ENCODE measurements around the gene GJA4.
"Not testable (repeated sequence)": the region's sequence is repeated elsewhere in the genome, so short reads cannot be mapped to it uniquely, and the experiment has no call there.

The GJA4 gene

GRCh38 chr1:34771573-34772371, 21.0 kb upstream of the GJA4 start:
- Histone ChIP-seq H3K4me2 (ENCODE audit: low read length) (no peak overlapping the region), H3K36me3 (ENCODE audit: insufficient read depth, low read length) (no peaks in the 10 kb centered on the region), H3K27ac (ENCODE audit: low read depth, low read length, poor library complexity, severe bottlenecking) (no peak overlapping the region), H3K4me3 (ENCODE audit: low read depth, low read length, poor library complexity, severe bottlenecking) (no peak overlapping the region), H3K4me1 (ENCODE audit: insufficient read depth, low read length, severe bottlenecking) (no peaks in the 10 kb centered on the region), H4K20me1 (ENCODE audit: insufficient read depth, low read length) (no peaks in the 10 kb centered on the region), H2AFZ (ENCODE audit: low read length) (no peak overlapping the region), H3K9me3 (ENCODE audit: low read length) (no peaks in the 10 kb centered on the region), H3K9ac (ENCODE audit: low read length) (no peak overlapping the region), H3F3A (ENCODE audit: insufficient read depth, low read length) (no peaks in the 10 kb centered on the region), H3K79me2 (ENCODE audit: insufficient read depth, low read length) (no peaks in the 10 kb centered on the region), H3K9me2 (ENCODE audit: low read depth, low read length) (no peaks in the 10 kb centered on the region), H3K27me3 (ENCODE audit: insufficient read depth, low read length) (no peaks in the 10 kb centered on the region)
- TF ChIP-seq CTCF (IDR thresholded peaks at IDR 0.05; ENCODE audit: low read length) = no peak
- TF ChIP-seq EZH2 (IDR thresholded peaks at IDR 0.05; ENCODE audit: borderline replicate concordance, low read length) = no peak

- H3K4me1 ChIP-seq (ENCODE audit: insufficient read depth, low read length, severe bottlenecking); H3K27me3 ChIP-seq (ENCODE audit: insufficient read depth, low read length); H3F3A ChIP-seq (ENCODE audit: insufficient read depth, low read length); H3K4me2 ChIP-seq (ENCODE audit: low read length); H4K20me1 ChIP-seq (ENCODE audit: insufficient read depth, low read length); H3K79me2 ChIP-seq (ENCODE audit: insufficient read depth, low read length); H3K9me2 ChIP-seq (ENCODE audit: low read depth, low read length); H3K36me3 ChIP-seq (ENCODE audit: insufficient read depth, low read length); H2AFZ ChIP-seq (ENCODE audit: low read length); H3K9me3 ChIP-seq (ENCODE audit: low read length); H3K27ac ChIP-seq (ENCODE audit: low read depth, low read length, poor library complexity, severe bottlenecking); H3K4me3 ChIP-seq (ENCODE audit: low read depth, low read length, poor library complexity, severe bottlenecking); H3K9ac ChIP-seq (ENCODE audit: low read length): not testable (repeated sequence)
Measured at GRCh38 chr1:34773114-34773513, 19.7 kb upstream of the GJA4 start.

- Histone ChIP-seq H2AFZ (ENCODE audit: low read length) (no peak overlapping the region), H3K4me2 (ENCODE audit: low read length) (no peak overlapping the region), H4K20me1 (ENCODE audit: insufficient read depth, low read length) (no peaks in the 10 kb centered on the region), H3K9me2 (ENCODE audit: low read depth, low read length) (no peaks in the 10 kb centered on the region), H3K9me3 (ENCODE audit: low read length) (no peaks in the 10 kb centered on the region), H3F3A (ENCODE audit: insufficient read depth, low read length) (no peaks in the 10 kb centered on the region), H3K27me3 (ENCODE audit: insufficient read depth, low read length) (no peaks in the 10 kb centered on the region; the same call in 1 of the 2 replicates), H3K36me3 (ENCODE audit: insufficient read depth, low read length) (no peaks in the 10 kb centered on the region), H3K4me1 (ENCODE audit: insufficient read depth, low read length, severe bottlenecking) (no peaks in the 10 kb centered on the region), H3K9ac (ENCODE audit: low read length) (no peak overlapping the region), H3K79me2 (ENCODE audit: insufficient read depth, low read length) (no peaks in the 10 kb centered on the region), H3K27ac (ENCODE audit: low read depth, low read length, poor library complexity, severe bottlenecking) (no peak overlapping the region), H3K4me3 (ENCODE audit: low read depth, low read length, poor library complexity, severe bottlenecking) (no peak overlapping the region)
- TF ChIP-seq CTCF (IDR thresholded peaks at IDR 0.05; ENCODE audit: low read length) = no peak
- TF ChIP-seq EZH2 (IDR thresholded peaks at IDR 0.05; ENCODE audit: borderline replicate concordance, low read length) = no peak
Measured at GRCh38 chr1:34774957-34775356, 17.8 kb upstream of the GJA4 start.

DNA sequence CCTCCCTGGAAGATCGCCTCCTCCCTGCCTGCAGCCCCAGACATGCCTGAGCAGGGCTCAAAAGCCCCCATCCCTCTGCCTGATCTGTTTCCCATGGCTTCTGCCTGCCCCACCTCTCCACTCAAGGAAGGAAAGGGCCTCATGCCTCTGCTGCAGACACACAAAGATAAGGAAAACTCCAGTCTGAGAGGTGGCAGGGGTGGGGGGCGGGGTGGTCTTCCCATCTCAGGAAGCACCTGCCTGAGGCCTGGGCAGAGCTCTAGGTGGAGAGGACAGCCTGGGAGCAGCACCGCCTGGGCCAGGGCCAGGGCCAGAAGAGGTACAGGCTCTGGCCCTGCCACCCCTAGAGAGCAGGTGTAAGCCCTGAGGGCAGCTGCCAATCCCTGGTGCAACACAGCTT, 15.9 kb upstream of the GJA4 start:
- H3K9me3 ChIP-seq (ENCODE audit: low read length) = no peaks in the 10 kb centered on the region
- no peak overlapping the region for H3K27ac ChIP-seq (ENCODE audit: low read depth, low read length, poor library complexity, severe bottlenecking)
- H2AFZ ChIP-seq (ENCODE audit: low read length) = no peak overlapping the region
- H3K27me3 ChIP-seq (ENCODE audit: insufficient read depth, low read length) = no peaks in the 10 kb centered on the region; the same call in 1 of the 2 replicates
- no peaks in the 10 kb centered on the region for H3K4me1 ChIP-seq (ENCODE audit: insufficient read depth, low read length, severe bottlenecking)
- H3K9ac ChIP-seq (ENCODE audit: low read length) = no peak overlapping the region
- H3K4me2 ChIP-seq (ENCODE audit: low read length) = no peak overlapping the region
- TF ChIP-seq CTCF (IDR thresholded peaks at IDR 0.05; ENCODE audit: low read length) = no peak
- TF ChIP-seq EZH2 (IDR thresholded peaks at IDR 0.05; ENCODE audit: borderline replicate concordance, low read length) = no peak
- H3K36me3 ChIP-seq (ENCODE audit: insufficient read depth, low read length) = no peaks in the 10 kb centered on the region
- no peaks in the 10 kb centered on the region for H3K79me2 ChIP-seq (ENCODE audit: insufficient read depth, low read length)
- H4K20me1 ChIP-seq (ENCODE audit: insufficient read depth, low read length) = no peaks in the 10 kb centered on the region
- no peak overlapping the region for H3K4me3 ChIP-seq (ENCODE audit: low read depth, low read length, poor library complexity, severe bottlenecking)
- H3K9me2 ChIP-seq (ENCODE audit: low read depth, low read length) = no peaks in the 10 kb centered on the region
- no peaks in the 10 kb centered on the region for H3F3A ChIP-seq (ENCODE audit: insufficient read depth, low read length)
